Measurements from ENCODE around the gene CCDC158. TPM values are rescaled to one million over a fixed set of nuclear protein-coding genes. Genes with fewer than 3 reads are reported as not detected.

The CCDC158 gene
- total RNA-seq, 1 donor = 0.36 TPM

DNA sequence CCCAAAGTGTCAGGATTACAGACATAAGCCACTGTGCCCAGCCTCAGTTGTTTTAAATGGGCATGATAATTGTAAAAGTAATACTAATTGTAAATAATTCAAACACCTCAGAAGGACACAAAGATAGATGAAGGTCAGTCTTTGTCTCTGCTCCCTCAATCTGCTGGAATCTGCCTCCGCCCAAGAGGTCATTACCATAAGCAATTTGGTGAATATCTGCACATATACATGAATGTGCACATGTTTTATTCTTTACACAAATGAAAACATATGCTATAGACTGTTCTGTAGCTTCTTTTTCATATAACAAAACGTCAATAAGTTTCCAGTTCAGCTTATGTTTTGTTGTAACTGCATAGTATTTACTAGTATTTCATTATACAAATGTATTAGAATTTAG is 107.4 kb downstream of the CCDC158 start:
- Histone ChIP-seq H3K27me3 (ENCODE audit: insufficient read depth, low read length) (no peaks in the 10 kb centered on the region), H3K27ac (ENCODE audit: low read depth, low read length) (no peak overlapping the region), H3K79me2 (ENCODE audit: insufficient read depth, low read length) (peaks cover under 1% of the 10 kb centered on the region), H3K4me3 (ENCODE audit: insufficient read depth, low read length) (no peak overlapping the region), H3K4me2 (ENCODE audit: insufficient read depth, low read length) (no peak overlapping the region), H3K9me3 (ENCODE audit: low read depth, low read length) (no peaks in the 10 kb centered on the region), H3K4me1 (ENCODE audit: insufficient read depth, low read length) (no peaks in the 10 kb centered on the region), H3K36me3 (ENCODE audit: insufficient read depth, low read length) (peaks cover 4% of the 10 kb centered on the region), H4K20me1 (ENCODE audit: insufficient read depth, low read length) (no peaks in the 10 kb centered on the region), H2AFZ (ENCODE audit: low read length) (no peak overlapping the region)
- TF ChIP-seq, protein P1, sequence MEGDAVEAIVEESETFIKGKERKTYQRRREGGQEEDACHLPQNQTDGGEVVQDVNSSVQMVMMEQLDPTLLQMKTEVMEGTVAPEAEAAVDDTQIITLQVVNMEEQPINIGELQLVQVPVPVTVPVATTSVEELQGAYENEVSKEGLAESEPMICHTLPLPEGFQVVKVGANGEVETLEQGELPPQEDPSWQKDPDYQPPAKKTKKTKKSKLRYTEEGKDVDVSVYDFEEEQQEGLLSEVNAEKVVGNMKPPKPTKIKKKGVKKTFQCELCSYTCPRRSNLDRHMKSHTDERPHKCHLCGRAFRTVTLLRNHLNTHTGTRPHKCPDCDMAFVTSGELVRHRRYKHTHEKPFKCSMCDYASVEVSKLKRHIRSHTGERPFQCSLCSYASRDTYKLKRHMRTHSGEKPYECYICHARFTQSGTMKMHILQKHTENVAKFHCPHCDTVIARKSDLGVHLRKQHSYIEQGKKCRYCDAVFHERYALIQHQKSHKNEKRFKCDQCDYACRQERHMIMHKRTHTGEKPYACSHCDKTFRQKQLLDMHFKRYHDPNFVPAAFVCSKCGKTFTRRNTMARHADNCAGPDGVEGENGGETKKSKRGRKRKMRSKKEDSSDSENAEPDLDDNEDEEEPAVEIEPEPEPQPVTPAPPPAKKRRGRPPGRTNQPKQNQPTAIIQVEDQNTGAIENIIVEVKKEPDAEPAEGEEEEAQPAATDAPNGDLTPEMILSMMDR (IDR thresholded peaks at IDR 0.05; ENCODE audit: extremely low read depth, low read depth, low read length) = no peak
- no peak for DNase-seq (ENCODE audit: insufficient read length, low spot score, missing footprints)

DNA sequence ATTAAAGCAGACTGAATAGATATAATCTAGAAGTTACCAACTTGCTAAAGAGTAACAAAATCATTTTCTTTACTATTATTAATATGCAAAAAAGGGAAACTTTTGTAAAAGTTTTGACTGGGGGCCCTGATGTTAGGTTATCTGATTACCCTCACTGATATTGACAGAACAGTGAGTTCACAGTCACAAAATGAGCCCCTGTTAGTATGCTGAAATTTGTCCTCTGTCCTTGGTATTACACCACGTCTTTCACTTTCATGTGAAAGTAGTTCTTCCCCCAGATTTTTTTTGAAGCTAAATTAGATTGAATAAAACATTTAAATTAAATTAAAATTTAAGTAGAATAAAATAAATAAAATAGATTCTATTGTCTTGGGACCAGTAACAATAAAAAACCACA is 108.5 kb downstream of the CCDC158 start:
- H3K36me3 ChIP-seq (ENCODE audit: insufficient read depth, low read length) = peaks cover 4% of the 10 kb centered on the region
- H4K20me1 ChIP-seq (ENCODE audit: insufficient read depth, low read length) = no peaks in the 10 kb centered on the region
- H3K4me2 ChIP-seq (ENCODE audit: insufficient read depth, low read length) = no peak overlapping the region
- H3K27ac ChIP-seq (ENCODE audit: low read depth, low read length) = no peak overlapping the region
- H3K4me3 ChIP-seq (ENCODE audit: insufficient read depth, low read length) = no peak overlapping the region
- no peak overlapping the region for H2AFZ ChIP-seq (ENCODE audit: low read length)
- H3K9me3 ChIP-seq (ENCODE audit: low read depth, low read length) = no peaks in the 10 kb centered on the region
- H3K4me1 ChIP-seq (ENCODE audit: insufficient read depth, low read length) = peaks cover 4% of the 10 kb centered on the region
- TF ChIP-seq, protein P1 (IDR thresholded peaks at IDR 0.05; ENCODE audit: extremely low read depth, low read depth, low read length) = no peak
- H3K27me3 ChIP-seq (ENCODE audit: insufficient read depth, low read length) = no peaks in the 10 kb centered on the region
- H3K79me2 ChIP-seq (ENCODE audit: insufficient read depth, low read length) = peaks cover 7% of the 10 kb centered on the region
- DNase-seq (ENCODE audit: insufficient read length, low spot score, missing footprints) = no peak

DNA sequence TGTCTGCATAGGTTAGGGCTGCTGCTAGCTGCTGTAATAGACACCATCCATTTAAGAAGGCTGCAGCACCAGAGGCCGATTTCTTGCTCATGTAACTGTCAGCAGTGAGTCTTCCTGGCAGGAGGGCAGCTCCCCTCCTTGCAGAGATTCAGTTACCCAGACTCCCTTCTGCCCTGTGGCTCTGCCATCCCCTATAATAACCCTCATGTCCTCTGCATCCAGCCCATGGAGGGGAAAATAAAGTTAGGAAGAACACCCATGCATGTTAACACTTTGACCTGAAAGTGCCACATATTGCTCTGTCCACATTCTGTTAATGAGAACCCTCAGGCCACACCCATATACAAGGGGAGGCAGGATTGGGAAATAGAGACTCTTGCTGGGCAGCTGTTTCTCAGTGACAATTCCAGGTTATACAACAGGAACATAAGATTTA is 109.0 kb downstream of the CCDC158 start:
- Histone ChIP-seq H3K4me3 (ENCODE audit: insufficient read depth, low read length) (no peak overlapping the region), H4K20me1 (ENCODE audit: insufficient read depth, low read length) (no peaks in the 10 kb centered on the region), H3K4me2 (ENCODE audit: insufficient read depth, low read length) (no peak overlapping the region), H3K36me3 (ENCODE audit: insufficient read depth, low read length) (peaks cover 4% of the 10 kb centered on the region), H3K27ac (ENCODE audit: low read depth, low read length) (no peak overlapping the region), H2AFZ (ENCODE audit: low read length) (no peak overlapping the region), H3K4me1 (ENCODE audit: insufficient read depth, low read length) (peaks cover 6% of the 10 kb centered on the region), H3K79me2 (ENCODE audit: insufficient read depth, low read length) (peaks cover 11% of the 10 kb centered on the region), H3K27me3 (ENCODE audit: insufficient read depth, low read length) (no peaks in the 10 kb centered on the region), H3K9me3 (ENCODE audit: low read depth, low read length) (no peaks in the 10 kb centered on the region)
- TF ChIP-seq, protein P1 (IDR thresholded peaks at IDR 0.05; ENCODE audit: extremely low read depth, low read depth, low read length) = no peak
- no peak for DNase-seq (ENCODE audit: insufficient read length, low spot score, missing footprints)

DNA sequence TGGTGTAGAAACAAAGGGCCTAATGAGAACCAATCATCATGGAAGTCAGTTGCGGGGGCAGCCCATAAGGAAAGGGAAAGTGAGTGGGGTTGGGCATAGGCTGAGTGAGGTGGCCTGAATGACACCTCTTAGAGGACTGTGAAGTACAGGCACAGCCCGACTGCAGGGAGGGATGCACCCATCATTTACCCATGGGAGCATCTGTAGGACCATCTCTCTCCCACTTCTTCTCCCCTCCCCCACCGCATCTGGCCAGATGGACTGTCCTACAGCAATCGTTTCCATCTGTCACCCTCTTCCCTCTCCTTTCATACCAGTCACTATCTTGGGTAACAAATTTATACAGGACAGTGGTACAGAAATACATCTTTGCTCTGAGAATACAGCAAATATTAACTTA is 110.3 kb downstream of the CCDC158 start:
- peaks cover 12% of the 10 kb centered on the region for H3K79me2 ChIP-seq (ENCODE audit: insufficient read depth, low read length)
- H3K27ac ChIP-seq (ENCODE audit: low read depth, low read length) = no peak overlapping the region
- DNase-seq (ENCODE audit: insufficient read length, low spot score, missing footprints) = no peak
- no peaks in the 10 kb centered on the region for H3K27me3 ChIP-seq (ENCODE audit: insufficient read depth, low read length)
- no peaks in the 10 kb centered on the region for H3K9me3 ChIP-seq (ENCODE audit: low read depth, low read length)
- TF ChIP-seq, protein P1 (IDR thresholded peaks at IDR 0.05; ENCODE audit: extremely low read depth, low read depth, low read length) = no peak
- H3K36me3 ChIP-seq (ENCODE audit: insufficient read depth, low read length) = peaks cover 4% of the 10 kb centered on the region
- H3K4me1 ChIP-seq (ENCODE audit: insufficient read depth, low read length) = peaks cover 8% of the 10 kb centered on the region
- H3K4me3 ChIP-seq (ENCODE audit: insufficient read depth, low read length) = no peak overlapping the region
- H4K20me1 ChIP-seq (ENCODE audit: insufficient read depth, low read length) = no peaks in the 10 kb centered on the region
- no peak overlapping the region for H2AFZ ChIP-seq (ENCODE audit: low read length)
- no peak overlapping the region for H3K4me2 ChIP-seq (ENCODE audit: insufficient read depth, low read length)
